ENCODE data around the gene GUCD1.

GUCD1 gene

DNA sequence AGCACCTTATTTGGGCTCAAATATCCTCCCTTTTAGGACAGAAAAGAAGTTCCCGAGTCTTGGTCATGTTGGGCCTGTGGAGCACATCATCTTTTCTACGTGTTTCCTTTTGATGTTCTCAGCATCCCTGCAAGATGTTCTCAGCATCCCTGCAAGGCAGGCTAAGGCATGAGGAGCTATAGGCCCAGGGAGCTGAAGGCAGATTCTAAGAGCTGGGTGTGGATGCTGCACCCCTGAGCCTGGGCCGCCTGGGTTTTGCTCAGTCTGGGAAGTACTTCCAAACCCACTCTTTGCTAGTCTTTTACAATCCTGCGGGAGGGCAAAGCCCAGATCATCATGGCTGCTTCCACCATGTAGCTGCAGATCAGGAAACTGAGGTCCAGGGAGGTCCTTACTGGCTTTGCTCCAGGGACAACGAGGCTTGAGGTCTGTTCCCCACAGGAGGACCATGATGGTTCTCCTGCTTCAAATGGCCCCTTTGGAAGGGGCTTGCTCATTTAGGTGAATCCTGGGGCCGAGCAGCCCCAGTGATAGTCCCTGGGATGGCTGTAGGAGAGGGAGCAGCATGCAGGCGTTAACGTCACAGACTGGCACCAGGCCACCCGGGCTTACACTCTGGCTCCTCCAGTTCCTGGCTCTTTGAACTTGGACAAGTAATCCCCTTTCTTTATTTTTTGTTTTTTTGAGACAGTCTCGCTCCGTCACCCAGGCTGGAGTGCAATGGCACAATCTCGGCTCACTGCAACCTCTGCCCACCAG, 27.3 kb upstream of the GUCD1 start:
- DNase-seq (ENCODE audit: low read depth): no peak
- H3K4me3 ChIP-seq (ENCODE audit: low read length): no peak overlapping the region
- TF ChIP-seq, protein P1, sequence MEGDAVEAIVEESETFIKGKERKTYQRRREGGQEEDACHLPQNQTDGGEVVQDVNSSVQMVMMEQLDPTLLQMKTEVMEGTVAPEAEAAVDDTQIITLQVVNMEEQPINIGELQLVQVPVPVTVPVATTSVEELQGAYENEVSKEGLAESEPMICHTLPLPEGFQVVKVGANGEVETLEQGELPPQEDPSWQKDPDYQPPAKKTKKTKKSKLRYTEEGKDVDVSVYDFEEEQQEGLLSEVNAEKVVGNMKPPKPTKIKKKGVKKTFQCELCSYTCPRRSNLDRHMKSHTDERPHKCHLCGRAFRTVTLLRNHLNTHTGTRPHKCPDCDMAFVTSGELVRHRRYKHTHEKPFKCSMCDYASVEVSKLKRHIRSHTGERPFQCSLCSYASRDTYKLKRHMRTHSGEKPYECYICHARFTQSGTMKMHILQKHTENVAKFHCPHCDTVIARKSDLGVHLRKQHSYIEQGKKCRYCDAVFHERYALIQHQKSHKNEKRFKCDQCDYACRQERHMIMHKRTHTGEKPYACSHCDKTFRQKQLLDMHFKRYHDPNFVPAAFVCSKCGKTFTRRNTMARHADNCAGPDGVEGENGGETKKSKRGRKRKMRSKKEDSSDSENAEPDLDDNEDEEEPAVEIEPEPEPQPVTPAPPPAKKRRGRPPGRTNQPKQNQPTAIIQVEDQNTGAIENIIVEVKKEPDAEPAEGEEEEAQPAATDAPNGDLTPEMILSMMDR (IDR thresholded peaks at IDR 0.05; ENCODE audit: insufficient read depth, low read depth, low read length, missing control alignments): no peak

DNA sequence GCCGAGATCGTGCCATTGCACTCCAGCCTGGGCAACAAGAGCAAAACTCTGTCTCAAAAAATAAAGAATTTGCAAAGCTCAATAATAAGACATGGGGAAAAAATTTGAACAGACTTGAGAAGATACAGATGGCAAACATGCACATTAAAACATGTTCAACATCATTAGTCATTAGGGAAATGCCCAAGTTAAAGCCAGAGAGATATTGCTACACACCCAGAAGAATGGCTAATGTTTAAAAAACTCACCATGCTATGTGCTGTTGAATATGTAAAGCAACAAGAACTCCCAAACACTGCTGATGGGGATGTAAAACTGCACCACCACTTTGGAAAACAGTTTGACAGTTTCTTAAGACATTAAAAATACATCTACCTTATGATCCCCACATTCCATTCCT, 25.3 kb upstream of the GUCD1 start:
- TF ChIP-seq, protein P1 (IDR thresholded peaks at IDR 0.05; ENCODE audit: insufficient read depth, low read depth, low read length, missing control alignments): no peak
- DNase-seq (ENCODE audit: low read depth): peak; percentile 92
- no peak overlapping the region for H3K4me3 ChIP-seq (ENCODE audit: low read length)

GRCh38 chr22:24579258-24579601, 24.3 kb upstream of the GUCD1 start:
- no peak for DNase-seq (ENCODE audit: low read depth)
- TF ChIP-seq, protein P1 (IDR thresholded peaks at IDR 0.05; ENCODE audit: insufficient read depth, low read depth, low read length, missing control alignments): no peak
- H3K4me3 ChIP-seq (ENCODE audit: low read length): no peak overlapping the region

DNA sequence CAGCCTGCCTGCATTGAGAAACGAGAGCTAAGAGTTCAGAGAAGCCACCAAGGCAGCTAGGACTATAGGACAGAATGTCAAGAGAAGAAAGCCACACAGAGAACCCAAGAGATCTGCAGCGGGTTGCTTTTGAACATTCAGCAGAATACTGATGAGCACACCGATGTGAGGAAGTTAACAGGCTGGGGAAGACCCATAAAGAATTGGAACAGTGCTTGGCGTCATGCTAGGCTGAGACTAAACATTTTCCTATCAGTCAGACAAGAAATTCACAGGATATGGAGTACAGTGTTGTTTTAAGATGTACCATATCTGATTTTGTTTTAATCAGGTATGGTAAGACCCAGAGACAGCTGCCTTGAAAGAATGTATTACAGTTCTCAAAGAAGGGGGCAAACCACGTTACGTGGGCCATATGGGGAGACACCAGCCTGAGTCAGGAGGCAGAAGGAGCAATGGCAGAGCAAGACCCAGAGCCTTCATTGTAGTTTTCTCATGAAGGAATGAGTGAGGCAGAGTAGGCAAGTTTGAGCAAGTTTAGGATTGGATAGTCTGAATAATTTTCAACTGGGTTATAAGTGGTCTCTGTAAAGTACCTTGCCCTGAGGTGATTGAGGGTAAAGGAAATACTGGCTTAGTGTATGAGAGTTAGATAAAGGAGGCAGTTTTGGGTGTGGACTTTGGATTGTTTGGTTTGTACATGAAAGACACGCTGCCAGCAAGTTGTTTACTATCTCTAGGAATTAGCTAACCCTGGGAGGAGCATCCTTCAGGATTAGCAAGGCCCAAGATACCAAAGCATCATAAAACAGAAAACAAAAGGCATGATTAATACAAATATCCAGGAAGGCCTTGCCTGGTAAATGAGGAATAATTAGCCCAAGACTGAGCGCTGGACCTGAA, 23.7 kb upstream of the GUCD1 start:
- DNase-seq (ENCODE audit: low read depth): peak; percentile 98
- TF ChIP-seq, protein P1 (IDR thresholded peaks at IDR 0.05; ENCODE audit: insufficient read depth, low read depth, low read length, missing control alignments): no peak
- H3K4me3 ChIP-seq (ENCODE audit: low read length): no peak overlapping the region

GRCh38 chr22:24576778-24577177, 21.8 kb upstream of the GUCD1 start:
- peak; percentile 53 for DNase-seq (ENCODE audit: low read depth)
- H3K4me3 ChIP-seq (ENCODE audit: low read length): no peak overlapping the region
- TF ChIP-seq, protein P1 (IDR thresholded peaks at IDR 0.05; ENCODE audit: insufficient read depth, low read depth, low read length, missing control alignments): no peak

GRCh38 chr22:24571266-24571665, 16.3 kb upstream of the GUCD1 start:
- TF ChIP-seq, protein P1 (IDR thresholded peaks at IDR 0.05; ENCODE audit: insufficient read depth, low read depth, low read length, missing control alignments): no peak
- no peak for DNase-seq (ENCODE audit: low read depth)
- no peak overlapping the region for H3K4me3 ChIP-seq (ENCODE audit: low read length)

Data from epithelial cell of esophagus (primary cell).